SU-DHL-6 (cell line): ENCODE measurements around the gene NLGN3.
A peak's percentile ranks its signal among the peaks of the same experiment; 100 is the strongest.

Source experiments
- H2AFZ ChIP-seq: fragments of 200-600 bp; sonication (generic); 2 replicates; pipeline ENCODE4 v1.6.1; 2014; ENCODE audit warnings: low read depth, mild to moderate bottlenecking, moderate library complexity, mixed read lengths, antibody characterized with exemption, low read length; ENCODE audit not compliant: severe bottlenecking
- H3F3A ChIP-seq: fragments of 200-600 bp; shearing (Covaris generic); 2 replicates; pipeline ENCODE4 v1.6.0; 2016; ENCODE audit warnings: antibody characterized with exemption, mild to moderate bottlenecking; ENCODE audit not compliant: insufficient read depth
- H3K27ac ChIP-seq: fragments of 200-600 bp; sonication (generic); 2 replicates; pipeline ENCODE4 v1.5.1; 2016; ENCODE audit warnings: low read depth, mild to moderate bottlenecking, low read length, moderate library complexity, mixed read lengths
- H3K27me3 ChIP-seq: fragments of 200-600 bp; sonication (generic), shearing (Covaris generic); 2 replicates; pipeline ENCODE4 v1.6.0; 2014; ENCODE audit warnings: mild to moderate bottlenecking, low read length
- H3K36me3 ChIP-seq: fragments of 200-600 bp; sonication (generic); 2 replicates; pipeline ENCODE4 v1.6.1; 2014; ENCODE audit warnings: mild to moderate bottlenecking, low read length, mixed read lengths
- H3K4me2 ChIP-seq: fragments of 300-600, 200-600 bp; shearing (Covaris generic), sonication (generic); 2 replicates; pipeline ENCODE4 v1.6.0; 2014; ENCODE audit warnings: low read length, low read depth, mild to moderate bottlenecking; ENCODE audit not compliant: poor library complexity, severe bottlenecking
- H3K4me3 ChIP-seq: fragments of 200-600 bp; sonication (generic); 2 replicates; pipeline ENCODE4 v1.5.1; 2014; ENCODE audit warnings: antibody characterized with exemption, low read length, mild to moderate bottlenecking, mixed read lengths; ENCODE audit not compliant: insufficient read depth, poor library complexity, severe bottlenecking
- H3K79me2 ChIP-seq: fragments of 200-600 bp; sonication (generic); 2 replicates; pipeline ENCODE4 v1.6.1; 2014; ENCODE audit warnings: mild to moderate bottlenecking, low read length, moderate library complexity; ENCODE audit not compliant: insufficient read depth
- H3K9ac ChIP-seq: fragments of 200-600 bp; sonication (generic); 2 replicates; pipeline ENCODE4 v1.7.0; 2014; ENCODE audit warnings: mild to moderate bottlenecking, low read length
- H3K9me2 ChIP-seq: fragments of 200-600 bp; sonication (generic); replicated peaks from 2 replicates; pipeline ENCODE4 v1.6.1; 2014; ENCODE audit warnings: low read length; ENCODE audit not compliant: insufficient read depth
- H3K9me3 ChIP-seq: fragments of 200-600 bp; sonication (generic); 2 replicates; pipeline ENCODE4 v1.6.1; 2014; ENCODE audit warnings: low read length, mixed read lengths; ENCODE audit not compliant: insufficient read depth
- H4K20me1 ChIP-seq: fragments of 200-600 bp; sonication (generic); 2 replicates; pipeline ENCODE4 v1.6.1; 2014; ENCODE audit warnings: low read depth, mild to moderate bottlenecking, antibody characterized with exemption, low read length, moderate library complexity, mixed read lengths
- EZH2phosphoT487 ChIP-seq: fragments of 200-600 bp; sonication (generic), shearing (Covaris generic); conservative IDR thresholded peaks from 2 replicates; pipeline ENCODE4 v1.6.1; 2018; ENCODE audit warnings: mild to moderate bottlenecking, antibody characterized with exemption, low read length, moderate library complexity, mixed read lengths
- TF ChIP-seq, protein P1 (sequence below): fragments of 200-600 bp; sonication (generic); IDR thresholded peaks from one replicate; pipeline ENCODE4 v1.5.1; 2017; ENCODE audit warnings: antibody characterized with exemption, mild to moderate bottlenecking, low read length, moderate library complexity; ENCODE audit not compliant: insufficient read depth, poor library complexity, severe bottlenecking

Gene NLGN3

DNA sequence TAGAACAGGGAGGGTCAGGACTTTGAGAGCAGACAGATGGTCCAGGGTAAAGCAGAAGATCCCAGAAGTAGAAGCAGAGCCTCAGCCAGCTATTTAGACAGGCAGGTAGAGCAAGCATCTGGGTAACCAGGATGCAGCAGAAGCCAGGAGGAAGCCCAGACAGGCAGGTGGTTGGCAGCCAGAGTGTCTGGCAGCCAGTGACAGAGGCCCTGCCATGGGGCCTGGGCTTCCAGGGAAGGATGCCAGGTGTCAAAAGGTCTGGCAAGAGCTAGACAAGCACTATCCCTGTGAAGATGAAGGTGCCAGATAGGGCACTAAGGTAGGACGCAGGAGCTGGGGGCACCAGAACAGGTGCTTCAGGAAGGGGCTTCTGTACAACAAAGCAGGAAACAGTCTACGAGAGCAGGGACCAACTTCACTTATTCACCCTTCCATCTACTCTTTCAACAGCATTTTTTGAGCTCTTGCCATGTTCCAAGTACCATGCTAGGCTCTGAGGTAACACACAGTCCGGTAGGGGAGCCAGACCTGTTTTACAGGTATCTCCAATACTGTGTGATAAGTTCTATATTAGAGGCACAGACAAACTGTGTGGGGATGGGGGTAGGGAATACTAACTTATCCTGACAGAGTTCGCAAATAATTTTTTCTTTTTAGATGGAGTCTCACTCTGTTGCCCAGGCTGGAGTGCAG, 40.3 kb downstream of the NLGN3 start:
- no peaks in the 10 kb centered on the region for H3K9me3 ChIP-seq
- peaks cover 19% of the 10 kb centered on the region; the same call in 1 of the 2 replicates for H3F3A ChIP-seq
- H3K4me3 ChIP-seq: no peak overlapping the region
- H3K9me2 ChIP-seq: no peaks in the 10 kb centered on the region
- no peaks in the 10 kb centered on the region for H3K36me3 ChIP-seq
- H2AFZ ChIP-seq: no peak overlapping the region
- H3K79me2 ChIP-seq: 0 out of 2 replicates have a peak, but pooled peaks cover 5% of the 10 kb centered on the region
- no peaks in the 10 kb centered on the region for H4K20me1 ChIP-seq
- H3K9ac ChIP-seq: no peak overlapping the region
- H3K4me2 ChIP-seq: no peak overlapping the region
- H3K27ac ChIP-seq: no peak overlapping the region
- TF ChIP-seq EZH2phosphoT487: no peak
- TF ChIP-seq, protein P1, sequence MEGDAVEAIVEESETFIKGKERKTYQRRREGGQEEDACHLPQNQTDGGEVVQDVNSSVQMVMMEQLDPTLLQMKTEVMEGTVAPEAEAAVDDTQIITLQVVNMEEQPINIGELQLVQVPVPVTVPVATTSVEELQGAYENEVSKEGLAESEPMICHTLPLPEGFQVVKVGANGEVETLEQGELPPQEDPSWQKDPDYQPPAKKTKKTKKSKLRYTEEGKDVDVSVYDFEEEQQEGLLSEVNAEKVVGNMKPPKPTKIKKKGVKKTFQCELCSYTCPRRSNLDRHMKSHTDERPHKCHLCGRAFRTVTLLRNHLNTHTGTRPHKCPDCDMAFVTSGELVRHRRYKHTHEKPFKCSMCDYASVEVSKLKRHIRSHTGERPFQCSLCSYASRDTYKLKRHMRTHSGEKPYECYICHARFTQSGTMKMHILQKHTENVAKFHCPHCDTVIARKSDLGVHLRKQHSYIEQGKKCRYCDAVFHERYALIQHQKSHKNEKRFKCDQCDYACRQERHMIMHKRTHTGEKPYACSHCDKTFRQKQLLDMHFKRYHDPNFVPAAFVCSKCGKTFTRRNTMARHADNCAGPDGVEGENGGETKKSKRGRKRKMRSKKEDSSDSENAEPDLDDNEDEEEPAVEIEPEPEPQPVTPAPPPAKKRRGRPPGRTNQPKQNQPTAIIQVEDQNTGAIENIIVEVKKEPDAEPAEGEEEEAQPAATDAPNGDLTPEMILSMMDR: no peak
- H3K27me3 ChIP-seq: no peaks in the 10 kb centered on the region

DNA sequence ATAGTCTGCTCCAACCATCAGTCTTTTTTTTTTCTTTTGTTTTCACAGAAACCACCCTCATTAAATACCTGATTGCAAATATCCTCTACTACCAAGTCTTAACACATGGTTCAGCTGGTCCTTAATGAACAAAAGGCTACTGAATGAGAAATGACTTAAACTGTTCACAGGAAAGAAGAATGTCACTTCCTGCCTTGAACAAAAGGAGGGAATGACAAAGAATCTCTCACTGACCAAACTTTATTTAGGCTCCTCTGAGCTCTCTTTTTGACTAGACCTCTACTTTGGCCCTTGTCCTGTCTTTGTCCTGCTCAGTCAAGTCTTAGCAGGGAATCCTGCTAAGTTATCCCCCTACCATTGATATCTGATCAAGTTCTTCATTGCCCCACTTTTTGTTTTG, 46.6 kb downstream of the NLGN3 start:
- no peaks in the 10 kb centered on the region for H3K9me2 ChIP-seq
- H3K79me2 ChIP-seq: peaks cover 16% of the 10 kb centered on the region
- no peak overlapping the region for H3K9ac ChIP-seq
- H3K4me3 ChIP-seq: no peak overlapping the region
- no peak overlapping the region for H3K4me2 ChIP-seq
- no peak overlapping the region for H3K27ac ChIP-seq
- no peaks in the 10 kb centered on the region for H3K9me3 ChIP-seq
- no peaks in the 10 kb centered on the region for H3K36me3 ChIP-seq
- no peaks in the 10 kb centered on the region for H3K27me3 ChIP-seq
- TF ChIP-seq, protein P1: no peak
- no peak for TF ChIP-seq EZH2phosphoT487
- no peaks in the 10 kb centered on the region for H4K20me1 ChIP-seq
- H2AFZ ChIP-seq: no peak overlapping the region
- peaks cover 4% of the 10 kb centered on the region; the same call in 1 of the 2 replicates for H3F3A ChIP-seq

DNA sequence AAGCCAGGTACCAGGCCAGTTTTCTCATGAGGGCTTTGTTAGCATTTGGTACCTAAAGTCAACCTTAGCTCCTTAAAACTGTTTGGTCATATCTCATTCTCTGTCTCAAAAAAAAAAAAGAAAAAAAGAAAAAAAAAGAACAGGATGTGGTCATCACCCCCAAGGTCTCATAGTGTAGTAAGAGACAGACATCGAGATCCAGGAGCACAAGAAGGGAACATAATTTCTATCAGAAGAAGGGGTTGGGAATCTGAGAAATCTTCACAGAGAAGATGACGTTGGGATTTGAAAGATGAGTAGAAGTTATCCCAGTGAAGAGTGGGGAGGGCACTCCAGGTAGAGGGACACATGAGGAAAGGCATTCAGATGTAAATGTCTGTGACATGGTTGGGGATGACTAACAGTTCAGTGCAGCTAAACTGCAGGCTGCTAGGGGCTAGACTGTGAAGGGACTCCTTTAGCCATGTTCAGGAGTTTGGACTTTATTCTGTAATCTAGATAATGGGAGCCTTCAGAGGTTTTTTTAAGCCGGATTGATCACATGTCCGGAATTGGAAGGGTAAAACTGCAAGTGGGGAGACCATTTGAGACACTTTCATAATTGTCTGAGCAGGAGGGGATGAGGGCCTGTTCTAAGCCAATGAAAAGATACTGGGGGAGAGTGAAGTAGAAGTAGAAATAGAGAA, 51.5 kb downstream of the NLGN3 start:
- Histone ChIP-seq H3K27me3 (no peaks in the 10 kb centered on the region), H3K9me2 (no peaks in the 10 kb centered on the region), H3K27ac (peak overlapping the region; percentile 61), H3K4me2 (peak overlapping the region; percentile 78), H2AFZ (no peak overlapping the region), H3K79me2 (peaks cover 28% of the 10 kb centered on the region), H3K9me3 (no peaks in the 10 kb centered on the region), H3F3A (peaks cover 5% of the 10 kb centered on the region; the same call in 1 of the 2 replicates), H3K4me3 (peak overlapping the region; percentile 65), H3K9ac (peak overlapping the region; percentile 72), H4K20me1 (no peaks in the 10 kb centered on the region), H3K36me3 (no peaks in the 10 kb centered on the region)
- no peak for TF ChIP-seq EZH2phosphoT487
- TF ChIP-seq, protein P1: no peak
